HepG2 (cell line): ENCODE data around the gene BID. TPM values are rescaled to one million over a fixed set of nuclear protein-coding genes. Genes with fewer than 3 reads are reported as not detected.

Experiments used
- ARID3A ChIP-seq: IDR thresholded peaks from 2 replicates; pipeline ENCODE4 v1.6.1; 2012; ENCODE audit warnings: low read depth, low read length, improper control_type of control experiment
- ATF4 ChIP-seq, 2 experiments: fragments of 450-650 bp in 1 of 2; sonication (generic) in 1 of 2; formaldehyde crosslinking; IDR thresholded peaks; 2 replicates each; pipeline versions ENCODE4 v1.5.0 to v1.8.0; 2020 to 2022; ENCODE audit warnings: mild to moderate bottlenecking in 1 of 2, missing genetic modification reagents in 1 of 2
- ATF7 ChIP-seq, 2 experiments: fragments of 450-650 bp in 1 of 2; sonication (generic) in 1 of 2; formaldehyde crosslinking in 1 of 2; IDR thresholded peaks; 2 replicates each; pipeline versions ENCODE4 v1.4.0 to v1.6.1; 2016 to 2020; ENCODE audit warnings: antibody characterized with exemption in 1 of 2, mild to moderate bottlenecking in 1 of 2, missing genetic modification reagents in 1 of 2
- CBX1 ChIP-seq: IDR thresholded peaks from one replicate; pipeline ENCODE4 v1.6.1; 2016; ENCODE audit warnings: antibody characterized with exemption, low read depth
- DMAP1 ChIP-seq: IDR thresholded peaks from 2 replicates; pipeline ENCODE4 v1.6.1; 2016
- JUND ChIP-seq: sonication (generic); formaldehyde crosslinking; IDR thresholded peaks from 2 replicates; pipeline ENCODE4 v1.8.0; 2022; ENCODE audit warnings: mild to moderate bottlenecking, missing genetic modification reagents
- KDM4B ChIP-seq: sonication (generic); formaldehyde crosslinking; IDR thresholded peaks from 2 replicates; pipeline ENCODE4 v1.4.0; 2020; ENCODE audit warnings: missing genetic modification reagents
- KLF9 ChIP-seq: IDR thresholded peaks from 2 replicates; pipeline ENCODE4 v1.6.1; 2016; ENCODE audit warnings: low read depth
- MEF2D ChIP-seq: sonication (generic); formaldehyde crosslinking; IDR thresholded peaks from 2 replicates; pipeline ENCODE4 v1.5.1; 2020; ENCODE audit warnings: mild to moderate bottlenecking, missing genetic modification reagents
- NFE2L2 ChIP-seq: fragments of 150-350 bp; IDR thresholded peaks from 2 replicates; pipeline ENCODE4 v1.6.1; 2014; ENCODE audit warnings: low read length
- PAX8 ChIP-seq: sonication (generic); formaldehyde crosslinking; IDR thresholded peaks from 2 replicates; pipeline ENCODE4 v1.8.0; 2022; ENCODE audit warnings: mild to moderate bottlenecking, missing genetic modification reagents, borderline replicate concordance
- SKI ChIP-seq: fragments of 450-650 bp; IDR thresholded peaks from one replicate; pipeline ENCODE4 v1.6.1; 2018; ENCODE audit warnings: mild to moderate bottlenecking; ENCODE audit not compliant: partially characterized antibody
- SMAD3 ChIP-seq: sonication (generic); formaldehyde crosslinking; IDR thresholded peaks from 2 replicates; pipeline ENCODE4 v1.4.0; 2020; ENCODE audit warnings: missing genetic modification reagents
- SMARCC2 ChIP-seq: fragments of 450-650 bp; IDR thresholded peaks from 2 replicates; pipeline ENCODE4 v1.6.1; 2017; ENCODE audit warnings: antibody characterized with exemption, mild to moderate bottlenecking
- ZC3H4 ChIP-seq: sonication (generic); formaldehyde crosslinking; IDR thresholded peaks from 2 replicates; pipeline ENCODE4 v1.4.0; 2020; ENCODE audit warnings: missing genetic modification reagents, borderline replicate concordance
- ZNF121 ChIP-seq: sonication (generic); formaldehyde crosslinking; IDR thresholded peaks from 2 replicates; pipeline ENCODE4 v1.5.0; 2020; ENCODE audit warnings: mild to moderate bottlenecking, missing genetic modification reagents
- ZNF143 ChIP-seq: sonication (generic); formaldehyde crosslinking; IDR thresholded peaks from 2 replicates; pipeline ENCODE4 v1.4.0; 2020; ENCODE audit warnings: missing genetic modification reagents
- ZNF256 ChIP-seq: sonication (generic); formaldehyde crosslinking; conservative IDR thresholded peaks from 2 replicates; pipeline ENCODE4 v1.4.0; 2020; ENCODE audit warnings: missing genetic modification reagents
- ZNF281 ChIP-seq: sonication (generic); formaldehyde crosslinking; IDR thresholded peaks from 2 replicates; pipeline ENCODE4 v1.4.0; 2020; ENCODE audit warnings: missing genetic modification reagents, borderline replicate concordance
- ZNF331 ChIP-seq: sonication (generic); formaldehyde crosslinking; IDR thresholded peaks from 2 replicates; pipeline ENCODE4 v1.4.0; 2020; ENCODE audit warnings: missing genetic modification reagents
- ZNF558 ChIP-seq: sonication (generic); formaldehyde crosslinking; IDR thresholded peaks from 2 replicates; pipeline ENCODE4 v1.9.0; 2022; ENCODE audit warnings: mild to moderate bottlenecking, missing genetic modification reagents, borderline replicate concordance
- ZNF589 ChIP-seq: sonication (generic); formaldehyde crosslinking; conservative IDR thresholded peaks from 2 replicates; pipeline ENCODE4 v1.8.0; 2022; ENCODE audit warnings: mild to moderate bottlenecking, moderate library complexity, missing genetic modification reagents
- polyA plus RNA-seq, 8 experiments: library from polyadenylated mRNA; depleted of rRNA in 3 of 8; stranded (reverse) in 7 of 8; unstranded in 1 of 8; fragments of >200 nt; fragmentation: Illumina TruSeq in 4 of 8; extraction: Trizol in 4 of 8; gene quantifications; 2 replicates each; pipeline versions ENCODE4 v1.2.1 to v1.2.3, GENCODE V29; 2011 to 2016; ENCODE audit warnings: low read depth in 4 of 8, missing spikeins in 1 of 8, mixed read lengths in 1 of 8; ENCODE audit not compliant: insufficient read depth in 1 of 8
- total RNA-seq, 5 experiments: library from RNA; depleted of rRNA; stranded (reverse); fragments of >200 nt; fragmentation: Illumina TruSeq; extraction: Trizol; gene quantifications; 2 replicates each; pipeline ENCODE4 v1.2.3, GENCODE V29; 2016; ENCODE audit warnings: low read depth in 1 of 5
- TF ChIP-seq, protein P1 (sequence below): sonication (generic); formaldehyde crosslinking; IDR thresholded peaks from 2 replicates; pipeline ENCODE4 v1.4.0; 2020; ENCODE audit warnings: mild to moderate bottlenecking, missing genetic modification reagents

BID gene
- total and polyA plus RNA-seq, 2 of the 13 experiments (the other 11 are each of a cell fraction or from before 2014, with no cell fraction given): 35.3 to 51.7 TPM

DNA sequence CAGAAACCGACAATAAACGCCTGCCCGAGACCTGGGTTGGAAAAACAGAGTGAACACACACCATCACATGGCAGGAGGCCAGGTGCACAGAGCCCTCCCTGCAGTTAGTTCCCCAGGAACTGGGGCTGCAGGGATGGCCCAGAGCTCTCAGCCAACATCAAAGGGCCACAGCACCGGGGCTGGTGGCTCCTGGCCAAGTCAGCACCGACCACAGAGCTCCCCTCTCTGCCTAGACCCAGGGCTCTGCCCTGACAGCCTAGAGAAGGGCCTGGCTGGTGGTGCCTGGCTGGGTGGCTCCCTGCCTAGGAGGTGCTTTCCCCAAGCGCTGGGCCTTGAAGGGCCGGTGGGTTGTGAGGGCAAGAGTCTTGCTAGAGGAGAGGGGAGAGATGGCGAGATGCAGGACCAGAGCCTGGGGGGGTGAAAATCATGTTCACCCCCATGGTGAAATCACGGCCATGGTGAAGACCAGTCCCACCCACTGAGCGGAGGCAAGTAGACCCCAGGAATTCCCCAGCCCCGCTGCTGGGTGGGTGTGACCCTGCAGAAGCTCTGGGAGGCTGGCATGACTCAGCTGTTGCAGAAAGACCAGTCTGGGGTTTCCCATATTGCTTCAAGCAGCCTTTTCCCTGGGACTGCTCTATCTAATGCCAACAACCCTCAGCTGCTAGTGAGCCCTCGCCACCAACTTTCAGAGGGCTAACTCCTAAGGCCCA is 7.2 kb upstream of the BID start (continued):
- TF ChIP-seq ZNF281 (CRISPR knock-in tag) (no peak), ZNF256 (no peak), ZNF331 (CRISPR knock-in tag) (peak; percentile 17; the same call in 1 of the 2 replicates), PAX8 (no peak), DMAP1 (CRISPR knock-in tag) (no peak), KLF9 (CRISPR knock-in tag) (no peak), MEF2D (CRISPR knock-in tag) (no peak), CBX1 (no peak), ATF7 (IDR thresholded peaks at IDR 0.05) (no peak), ATF7 (CRISPR knock-in tag; IDR thresholded peaks at IDR 0.05) (no peak), JUND (CRISPR knock-in tag) (no peak), KDM4B (CRISPR knock-in tag) (0 out of 2 replicates have a peak, but pooled peaks have one; percentile 47), ZNF121 (CRISPR knock-in tag) (no peak), SMARCC2 (no peak), ZNF558 (CRISPR knock-in tag) (no peak), ATF4 (CRISPR knock-in tag; IDR thresholded peaks at IDR 0.05) (no peak), SKI (no peak), ZNF589 (CRISPR knock-in tag) (no peak), ZC3H4 (no peak), SMAD3 (no peak), NFE2L2 (peak; percentile 71), ZNF143 (CRISPR knock-in tag) (no peak), ARID3A (no peak)
- TF ChIP-seq, protein P1, sequence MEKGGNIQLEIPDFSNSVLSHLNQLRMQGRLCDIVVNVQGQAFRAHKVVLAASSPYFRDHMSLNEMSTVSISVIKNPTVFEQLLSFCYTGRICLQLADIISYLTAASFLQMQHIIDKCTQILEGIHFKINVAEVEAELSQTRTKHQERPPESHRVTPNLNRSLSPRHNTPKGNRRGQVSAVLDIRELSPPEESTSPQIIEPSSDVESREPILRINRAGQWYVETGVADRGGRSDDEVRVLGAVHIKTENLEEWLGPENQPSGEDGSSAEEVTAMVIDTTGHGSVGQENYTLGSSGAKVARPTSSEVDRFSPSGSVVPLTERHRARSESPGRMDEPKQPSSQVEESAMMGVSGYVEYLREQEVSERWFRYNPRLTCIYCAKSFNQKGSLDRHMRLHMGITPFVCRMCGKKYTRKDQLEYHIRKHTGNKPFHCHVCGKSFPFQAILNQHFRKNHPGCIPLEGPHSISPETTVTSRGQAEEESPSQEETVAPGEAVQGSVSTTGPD (CRISPR knock-in tag): no peak
